Measurements from ENCODE around the gene YTHDC1.

DNA sequence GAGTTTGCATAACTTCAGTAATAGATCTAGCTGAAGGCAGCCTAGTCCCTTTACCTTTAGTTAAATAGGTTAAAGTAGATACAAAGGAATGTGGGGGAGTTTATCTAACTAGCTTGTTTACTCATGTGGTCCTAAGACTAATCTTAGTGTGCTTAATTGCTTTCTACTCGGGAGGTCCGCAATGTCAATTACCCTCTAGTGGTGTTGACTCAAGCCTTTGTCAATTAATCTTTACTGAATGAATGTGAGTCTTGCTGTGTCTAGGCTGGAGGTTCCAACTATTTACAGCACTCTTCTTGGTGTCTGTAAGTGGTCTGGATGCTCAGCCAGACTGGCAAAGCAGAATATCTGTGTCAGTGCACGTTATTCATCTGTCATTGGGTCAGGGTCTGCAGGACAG is 17.9 kb upstream of the YTHDC1 start:
- no peak for TF ChIP-seq EP300 (IDR thresholded peaks at IDR 0.05)
- TF ChIP-seq, protein P1, sequence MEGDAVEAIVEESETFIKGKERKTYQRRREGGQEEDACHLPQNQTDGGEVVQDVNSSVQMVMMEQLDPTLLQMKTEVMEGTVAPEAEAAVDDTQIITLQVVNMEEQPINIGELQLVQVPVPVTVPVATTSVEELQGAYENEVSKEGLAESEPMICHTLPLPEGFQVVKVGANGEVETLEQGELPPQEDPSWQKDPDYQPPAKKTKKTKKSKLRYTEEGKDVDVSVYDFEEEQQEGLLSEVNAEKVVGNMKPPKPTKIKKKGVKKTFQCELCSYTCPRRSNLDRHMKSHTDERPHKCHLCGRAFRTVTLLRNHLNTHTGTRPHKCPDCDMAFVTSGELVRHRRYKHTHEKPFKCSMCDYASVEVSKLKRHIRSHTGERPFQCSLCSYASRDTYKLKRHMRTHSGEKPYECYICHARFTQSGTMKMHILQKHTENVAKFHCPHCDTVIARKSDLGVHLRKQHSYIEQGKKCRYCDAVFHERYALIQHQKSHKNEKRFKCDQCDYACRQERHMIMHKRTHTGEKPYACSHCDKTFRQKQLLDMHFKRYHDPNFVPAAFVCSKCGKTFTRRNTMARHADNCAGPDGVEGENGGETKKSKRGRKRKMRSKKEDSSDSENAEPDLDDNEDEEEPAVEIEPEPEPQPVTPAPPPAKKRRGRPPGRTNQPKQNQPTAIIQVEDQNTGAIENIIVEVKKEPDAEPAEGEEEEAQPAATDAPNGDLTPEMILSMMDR (IDR thresholded peaks at IDR 0.05), result no peak
